Upper lobe of left lung (tissue), 6 donors: ENCODE results near the gene SCRN2. TPM values are rescaled to one million over a fixed set of nuclear protein-coding genes. Genes with fewer than 3 reads are reported as not detected.

Experiments
- ATAC-seq, 2 donors: fragments of 200-7000 bp; cut with Tn5 transposase; one replicate each; pipeline ENCODE4 v1.9.1; 2022; ENCODE audit warnings: mild to moderate bottlenecking in 2 of 2, moderate library complexity in 2 of 2; ENCODE audit not compliant: low FRiP score in 2 of 2
- DNase-seq, 2 donors: peaks; one replicate each; pipeline ENCODE4 v3.0.0-alpha.2; 2019 to 2020
- H3K27ac ChIP-seq, 4 donors: fragments of 200-600 bp; sonication (generic); one replicate each; pipeline ENCODE4 v1.5.1; 2016 to 2019
- H3K27me3 ChIP-seq, 4 donors: fragments of 200-600 bp; sonication (generic); one replicate each; pipeline ENCODE4 v1.5.1; 2017 to 2019
- H3K36me3 ChIP-seq, 4 donors: fragments of 200-600 bp; sonication (generic); one replicate each; pipeline ENCODE4 v1.5.1; 2016 to 2019
- H3K4me1 ChIP-seq, 4 donors: fragments of 200-600 bp; sonication (generic); one replicate each; pipeline ENCODE4 v1.5.1; 2018 to 2019
- H3K4me3 ChIP-seq, 4 donors: fragments of 200-600 bp; sonication (generic); one replicate each; pipeline ENCODE4 v1.5.1; 2017 to 2019; ENCODE audit warnings: mild to moderate bottlenecking in 2 of 4, moderate library complexity in 1 of 4
- H3K9me3 ChIP-seq, 4 donors: fragments of 200-600 bp; sonication (generic); one replicate each; pipeline ENCODE4 v1.5.1; 2018 to 2019
- CTCF ChIP-seq, 6 experiments: fragments of 450-650 bp in 4 of 6; fragments of 200-600 bp in 2 of 6; sonication (generic) in 2 of 6; IDR thresholded peaks; one replicate each; pipeline ENCODE4 v1.5.1; 2016 to 2019; ENCODE audit warnings: antibody characterized with exemption in 6 of 6
- EP300 ChIP-seq, 4 donors: sonication (generic); formaldehyde crosslinking; IDR thresholded peaks; one replicate each; pipeline ENCODE4 v1.5.1; 2017; ENCODE audit warnings: antibody characterized with exemption in 4 of 4, control low read depth in 2 of 4
- POLR2A ChIP-seq, 4 donors: fragments of 450-650 bp; IDR thresholded peaks; one replicate each; pipeline ENCODE4 v1.5.1; 2016 to 2017; ENCODE audit warnings: antibody characterized with exemption in 4 of 4, mild to moderate bottlenecking in 2 of 4
- POLR2AphosphoS5 ChIP-seq, 2 donors: sonication (generic); formaldehyde crosslinking; IDR thresholded peaks; one replicate each; pipeline ENCODE4 v1.5.1; 2017; ENCODE audit warnings: antibody characterized with exemption in 2 of 2
- WGBS, 2 donors: methylation state at CpG; one replicate each; pipeline ENCODE4 v1.1.5; 2017 to 2018; 5-methylcytosine and 5-hydroxymethylcytosine counted together
- total RNA-seq, 6 donors: library from RNA; depleted of rRNA in 4 of 6; stranded (reverse); fragments of >200 nt in 4 of 6; gene quantifications; one replicate each; pipeline versions ENCODE4 v1.1.0 to v1.2.1, GENCODE V29; 2016 to 2021
- donor health status: DM: no; HTN: no; CAD: no; lungs with moderate emphysema.
- donor health status: DM: no; HTN: yes; CAD: no; lungs with severe emphysema.

SCRN2 gene
- total RNA-seq, 6 donors from 2014 or later: 24.4 to 73.3 (median 34.8) TPM

DNA sequence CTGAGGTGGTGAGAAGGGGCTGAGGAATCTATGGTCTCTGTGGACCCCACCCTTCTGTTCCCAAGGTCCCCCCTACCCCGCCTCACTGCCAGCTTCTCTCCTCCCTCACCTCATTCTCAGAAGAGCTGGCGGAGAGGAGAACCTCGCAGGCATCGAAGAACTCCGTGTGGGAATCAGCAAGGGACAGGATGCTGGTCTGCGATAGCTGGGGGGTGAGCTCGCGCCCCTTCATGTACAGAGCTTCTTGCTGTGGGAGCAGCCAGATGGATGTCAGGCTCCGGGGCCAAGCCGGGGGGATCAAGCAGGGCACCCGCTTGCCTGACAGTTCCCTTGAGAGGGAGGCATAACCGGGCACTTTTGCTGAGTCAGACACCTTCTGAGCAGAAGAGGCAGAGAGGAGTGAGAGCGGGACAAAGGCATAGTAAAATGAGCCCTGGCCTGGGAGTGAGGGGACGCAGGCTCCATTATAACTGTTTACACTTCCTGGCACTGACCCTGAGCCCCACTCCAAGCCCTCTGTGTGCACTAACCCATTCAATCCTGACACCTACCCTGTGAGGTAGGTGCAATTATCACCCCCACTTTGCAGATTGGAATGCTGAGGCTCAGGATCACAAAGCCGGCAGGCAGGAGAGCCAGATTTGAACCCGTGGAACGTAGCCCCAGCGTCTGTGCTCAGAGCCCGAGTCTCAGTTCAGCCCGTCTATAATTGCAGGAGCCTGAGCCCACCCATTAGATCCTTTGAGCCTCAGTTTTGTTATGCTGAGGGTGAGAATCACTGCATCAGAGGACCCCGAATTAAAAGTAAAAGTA, 25.8 kb downstream of the SCRN2 start:
- peaks cover 8 to 19% (median 13%) of the 10 kb centered on the region in 4 donors for H3K4me1 ChIP-seq
- no peak overlapping the region for H3K4me3 ChIP-seq
- no peak for TF ChIP-seq POLR2A (IDR thresholded peaks at IDR 0.05)
- no peak for TF ChIP-seq EP300 (IDR thresholded peaks at IDR 0.05)
- no peak for TF ChIP-seq POLR2AphosphoS5 (IDR thresholded peaks at IDR 0.05)
- no peak for TF ChIP-seq CTCF (IDR thresholded peaks at IDR 0.05)
- peaks cover 9 to 92% (median 66%) of the 10 kb centered on the region in 4 donors for H3K36me3 ChIP-seq
- 92 to 97% methylated on average over 21 of the region's 21 CpGs for WGBS, 2 donors
- no peaks in the 10 kb centered on the region for H3K27me3 ChIP-seq
- H3K9me3 ChIP-seq: no peaks in the 10 kb centered on the region
- no peak overlapping the region for H3K27ac ChIP-seq
- DNase-seq (no peak), ATAC-seq (no peak)

GRCh38 chr17:47813512-47814031, 27.5 kb downstream of the SCRN2 start:
- no peak for ATAC-seq

DNA sequence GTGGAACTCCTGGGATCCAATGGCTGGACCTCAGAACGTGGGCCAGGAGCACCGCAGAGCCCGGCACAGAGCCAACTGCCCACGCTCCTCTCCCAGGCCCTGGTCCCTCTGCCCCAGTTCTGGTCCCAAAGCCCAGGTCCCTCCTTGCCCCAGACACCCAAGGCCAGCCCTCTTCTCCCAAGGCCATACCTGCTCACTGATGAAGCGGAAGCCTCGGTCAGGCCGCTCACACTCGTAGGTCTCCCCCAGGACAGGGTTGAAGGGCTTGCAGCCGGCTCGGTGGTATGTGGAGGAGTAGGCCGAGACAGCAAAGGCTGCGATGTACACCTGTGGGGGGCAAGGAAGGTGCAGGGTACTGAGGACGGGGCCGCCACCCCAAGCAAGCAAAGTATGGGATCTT, 28.0 kb downstream of the SCRN2 start:
- DNase-seq (no peak), ATAC-seq (no peak)
- WGBS, 2 donors: 94 to 96% methylated on average over 14 of the region's 14 CpGs
- no peaks in the 10 kb centered on the region for H3K27me3 ChIP-seq
- H3K4me3 ChIP-seq: no peak overlapping the region
- H3K36me3 ChIP-seq: peaks cover 8 to 99% (median 67%) of the 10 kb centered on the region in 4 donors
- no peaks in the 10 kb centered on the region for H3K9me3 ChIP-seq
- TF ChIP-seq POLR2A (IDR thresholded peaks at IDR 0.05): no peak
- no peak for TF ChIP-seq CTCF (IDR thresholded peaks at IDR 0.05)
- no peak for TF ChIP-seq POLR2AphosphoS5 (IDR thresholded peaks at IDR 0.05)
- no peak for TF ChIP-seq EP300 (IDR thresholded peaks at IDR 0.05)
- H3K27ac ChIP-seq: no peak overlapping the region
- peaks cover 0 to 11% (median 6%) of the 10 kb centered on the region in 4 donors for H3K4me1 ChIP-seq

More at GRCh38 chr17:47813512-47814031, 27.5 kb downstream of the SCRN2 start:
- H3K36me3 ChIP-seq: peaks cover 13 to 99% (median 67%) of the 10 kb centered on the region in 4 donors
- no peaks in the 10 kb centered on the region for H3K9me3 ChIP-seq
- H3K4me3 ChIP-seq: no peak overlapping the region
- no peak overlapping the region for H3K27ac ChIP-seq
- no peak for DNase-seq
- TF ChIP-seq EP300 (IDR thresholded peaks at IDR 0.05): no peak
- no peak for TF ChIP-seq CTCF (IDR thresholded peaks at IDR 0.05)
- no peak for TF ChIP-seq POLR2A (IDR thresholded peaks at IDR 0.05)
- no peak for TF ChIP-seq POLR2AphosphoS5 (IDR thresholded peaks at IDR 0.05)
- H3K4me1 ChIP-seq: peaks cover 0 to 11% (median 6%) of the 10 kb centered on the region in 4 donors
- 93 to 94% methylated on average over 16 to 19 of the region's 22 CpGs for WGBS, 2 donors
- no peaks in the 10 kb centered on the region for H3K27me3 ChIP-seq

DNA sequence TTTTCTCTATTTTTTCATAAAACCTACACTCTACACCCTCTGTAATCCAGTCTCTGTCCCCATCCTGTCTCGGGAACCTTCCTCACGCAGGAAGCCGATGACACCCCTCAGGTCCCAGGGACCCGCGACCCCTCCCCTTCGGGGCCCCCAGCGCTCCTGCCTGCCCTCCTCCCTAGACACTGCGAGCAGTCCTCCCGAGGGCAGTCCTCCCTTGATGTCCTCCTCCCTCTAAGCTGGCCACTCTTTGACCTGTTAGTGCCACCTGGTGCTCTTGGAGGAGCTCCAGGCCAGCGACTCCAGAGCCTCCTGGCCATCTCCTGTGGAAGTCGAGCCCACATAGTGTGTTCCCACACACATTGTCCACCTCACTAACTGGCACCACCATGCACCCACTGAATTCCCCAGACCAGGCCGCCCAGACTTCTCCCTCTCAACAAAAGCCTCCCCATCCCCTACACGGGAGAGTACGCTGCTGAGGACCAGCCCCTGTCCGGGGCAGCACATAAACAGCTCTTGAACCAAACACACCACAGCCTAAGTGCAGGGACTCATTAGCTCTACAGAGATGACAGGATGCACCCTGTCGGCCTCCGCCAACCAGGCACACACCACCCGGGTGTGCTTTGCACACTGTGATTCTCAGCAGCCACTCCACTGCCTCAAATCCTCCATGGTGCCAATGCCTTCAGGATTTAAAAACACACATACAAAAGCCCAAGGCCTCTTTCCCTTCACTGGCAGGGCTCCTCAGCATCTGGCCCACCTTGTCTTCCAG, 28.7 kb downstream of the SCRN2 start:
- Histone ChIP-seq H3K36me3 (peaks cover 8 to 99% (median 68%) of the 10 kb centered on the region in 4 donors), H3K4me1 (peaks cover 0 to 11% (median 6%) of the 10 kb centered on the region in 4 donors), H3K27me3 (no peaks in the 10 kb centered on the region), H3K27ac (no peak overlapping the region), H3K9me3 (no peaks in the 10 kb centered on the region), H3K4me3 (no peak overlapping the region)
- WGBS, 2 donors: 83 to 88% methylated on average over 14 to 18 of the region's 18 CpGs
- DNase-seq (no peak), ATAC-seq (no peak)
- TF ChIP-seq EP300 (IDR thresholded peaks at IDR 0.05) (no peak), CTCF (IDR thresholded peaks at IDR 0.05) (no peak), POLR2AphosphoS5 (IDR thresholded peaks at IDR 0.05) (no peak), POLR2A (IDR thresholded peaks at IDR 0.05) (no peak)
